ENCODE measurements around the gene CDC7.
A peak's percentile ranks its signal among the peaks of the same experiment; 100 is the strongest.
"Not testable (repeated sequence)": the region's sequence is repeated elsewhere in the genome, so short reads cannot be mapped to it uniquely, and the experiment has no call there.

CDC7 gene

GRCh38 chr1:91511386-91511785 is 10.7 kb downstream of the CDC7 start:
- peak; percentile 29 for DNase-seq

GRCh38 chr1:91513160-91513559 is 12.5 kb downstream of the CDC7 start:
- DNase-seq, result peak; percentile 3

- DNase-seq, result no peak
Observed at GRCh38 chr1:91513706-91514105, 13.1 kb downstream of the CDC7 start.

GRCh38 chr1:91515994-91516393 is 15.3 kb downstream of the CDC7 start:
- no peak for DNase-seq

GRCh38 chr1:91516605-91517004 is 16.0 kb downstream of the CDC7 start:
- DNase-seq, result not testable (repeated sequence)

- DNase-seq, result not testable (repeated sequence)
Observed at GRCh38 chr1:91519167-91519566, 18.5 kb downstream of the CDC7 start.

GRCh38 chr1:91520942-91521507 is 20.4 kb downstream of the CDC7 start:
- DNase-seq, result no peak

GRCh38 chr1:91523482-91523881 is 22.8 kb downstream of the CDC7 start:
- DNase-seq, result peak; percentile 75

GRCh38 chr1:91526496-91526895 is 25.8 kb downstream of the CDC7 start:
- no peak for DNase-seq

- DNase-seq, result no peak
Observed at GRCh38 chr1:91527266-91527765, 26.7 kb downstream of the CDC7 start.

GRCh38 chr1:91527781-91528180 is 27.1 kb downstream of the CDC7 start:
- DNase-seq, result no peak

GRCh38 chr1:91529856-91530255 is 29.2 kb downstream of the CDC7 start:
- DNase-seq, result no peak

GRCh38 chr1:91533361-91534024 is 32.8 kb downstream of the CDC7 start:
- no peak for DNase-seq

GRCh38 chr1:91535441-91535840 is 34.8 kb downstream of the CDC7 start:
- DNase-seq, result no peak

GRCh38 chr1:91537281-91537986 is 36.8 kb downstream of the CDC7 start:
- DNase-seq, result peak; percentile 7

GRCh38 chr1:91537987-91538304 is 37.3 kb downstream of the CDC7 start:
- no peak for DNase-seq

- DNase-seq, result no peak
Observed at GRCh38 chr1:91540910-91541309, 40.3 kb downstream of the CDC7 start.

- DNase-seq, result no peak
Observed at GRCh38 chr1:91541918-91542533, 41.4 kb downstream of the CDC7 start.

GRCh38 chr1:91545506-91546300 is 45.1 kb downstream of the CDC7 start:
- no peak for DNase-seq

GRCh38 chr1:91546301-91546581 is 45.6 kb downstream of the CDC7 start:
- no peak for DNase-seq

- DNase-seq, result no peak
Observed at GRCh38 chr1:91546876-91547275, 46.2 kb downstream of the CDC7 start.

GRCh38 chr1:91548376-91549040 is 47.9 kb downstream of the CDC7 start:
- no peak for DNase-seq
